Measurements from ENCODE around the gene WFDC11. TPM values are rescaled to one million over a fixed set of nuclear protein-coding genes. Genes with fewer than 3 reads are reported as not detected.
"Not testable (repeated sequence)": the region's sequence is repeated elsewhere in the genome, so short reads cannot be mapped to it uniquely, and the experiment has no call there.

The WFDC11 gene
- total RNA-seq, 1 donor from 2014 or later: not detected

- TF ChIP-seq, protein P1, sequence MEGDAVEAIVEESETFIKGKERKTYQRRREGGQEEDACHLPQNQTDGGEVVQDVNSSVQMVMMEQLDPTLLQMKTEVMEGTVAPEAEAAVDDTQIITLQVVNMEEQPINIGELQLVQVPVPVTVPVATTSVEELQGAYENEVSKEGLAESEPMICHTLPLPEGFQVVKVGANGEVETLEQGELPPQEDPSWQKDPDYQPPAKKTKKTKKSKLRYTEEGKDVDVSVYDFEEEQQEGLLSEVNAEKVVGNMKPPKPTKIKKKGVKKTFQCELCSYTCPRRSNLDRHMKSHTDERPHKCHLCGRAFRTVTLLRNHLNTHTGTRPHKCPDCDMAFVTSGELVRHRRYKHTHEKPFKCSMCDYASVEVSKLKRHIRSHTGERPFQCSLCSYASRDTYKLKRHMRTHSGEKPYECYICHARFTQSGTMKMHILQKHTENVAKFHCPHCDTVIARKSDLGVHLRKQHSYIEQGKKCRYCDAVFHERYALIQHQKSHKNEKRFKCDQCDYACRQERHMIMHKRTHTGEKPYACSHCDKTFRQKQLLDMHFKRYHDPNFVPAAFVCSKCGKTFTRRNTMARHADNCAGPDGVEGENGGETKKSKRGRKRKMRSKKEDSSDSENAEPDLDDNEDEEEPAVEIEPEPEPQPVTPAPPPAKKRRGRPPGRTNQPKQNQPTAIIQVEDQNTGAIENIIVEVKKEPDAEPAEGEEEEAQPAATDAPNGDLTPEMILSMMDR (IDR thresholded peaks at IDR 0.05; ENCODE audit: unreplicated experiment): no peak
- no peaks in the 10 kb centered on the region for H3K4me1 Mint-ChIP-seq
- no peak overlapping the region for H3K4me3 Mint-ChIP-seq
- DNase-seq (ENCODE audit: low spot score in 2 of 2, unreplicated experiment in 2 of 2): no peak
- H3K36me3 Mint-ChIP-seq: no peaks in the 10 kb centered on the region
- peaks cover 3% of the 10 kb centered on the region for H3K9me3 Mint-ChIP-seq
- no peak overlapping the region for H3K27ac Mint-ChIP-seq
- H3K27me3 Mint-ChIP-seq (ENCODE audit: low read depth): peaks cover 5% of the 10 kb centered on the region
Measured at GRCh38 chr20:45647441-45648050, 22.5 kb downstream of the WFDC11 start.

DNA sequence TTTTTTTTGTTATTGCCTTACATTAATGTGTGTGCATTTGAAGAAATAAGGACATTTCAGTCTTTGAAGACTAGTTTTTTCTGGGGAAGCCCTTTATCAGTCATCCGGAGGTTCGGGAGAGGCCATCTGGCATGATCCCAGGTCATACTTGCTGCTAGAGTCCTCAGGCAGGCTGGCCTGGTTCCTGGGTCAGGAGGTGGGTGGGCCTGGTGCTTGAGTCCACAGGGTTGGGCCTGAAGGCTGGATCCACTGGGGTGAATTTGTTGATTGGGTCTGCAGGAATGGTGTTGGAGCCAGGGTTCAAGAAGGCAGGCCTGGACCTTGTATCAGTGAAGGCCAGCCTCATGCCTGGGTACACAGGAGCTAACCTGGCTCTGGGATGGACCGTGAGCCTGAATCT is 23.2 kb downstream of the WFDC11 start:
- Mint-ChIP-seq H3K27me3 (ENCODE audit: low read depth) (no peaks in the 10 kb centered on the region), H3K36me3 (no peaks in the 10 kb centered on the region), H3K27ac (no peak overlapping the region), H3K4me3 (no peak overlapping the region), H3K4me1 (no peaks in the 10 kb centered on the region), H3K9me3 (peaks cover 3% of the 10 kb centered on the region)
- TF ChIP-seq, protein P1 (IDR thresholded peaks at IDR 0.05; ENCODE audit: unreplicated experiment): no peak
- DNase-seq (ENCODE audit: low spot score in 2 of 2, unreplicated experiment in 2 of 2): no peak

DNA sequence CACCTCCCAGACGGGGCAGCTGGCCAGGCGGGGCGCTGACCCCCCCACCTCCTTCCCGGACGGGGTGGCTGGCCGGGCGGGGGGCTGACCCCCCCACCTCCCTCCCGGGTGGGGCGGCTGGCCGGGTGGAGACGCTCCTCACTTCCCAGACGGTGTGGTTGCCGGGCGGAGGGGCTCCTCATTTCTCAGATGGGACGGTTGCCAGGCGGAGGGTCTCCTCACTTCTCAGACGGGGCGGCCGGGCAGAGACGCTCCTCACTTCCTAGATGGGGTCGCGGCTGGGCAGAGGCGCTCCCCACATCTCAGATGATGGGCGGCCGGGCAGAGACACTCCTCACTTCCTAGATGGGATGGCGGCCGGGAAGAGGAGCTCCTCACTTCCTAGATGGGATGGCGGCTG is 24.2 kb downstream of the WFDC11 start:
- H3K9me3 Mint-ChIP-seq; H3K36me3 Mint-ChIP-seq; H3K27ac Mint-ChIP-seq; DNase-seq (ENCODE audit: low spot score in 2 of 2, unreplicated experiment in 2 of 2); H3K4me1 Mint-ChIP-seq; H3K4me3 Mint-ChIP-seq; H3K27me3 Mint-ChIP-seq (ENCODE audit: low read depth): not testable (repeated sequence)

DNA sequence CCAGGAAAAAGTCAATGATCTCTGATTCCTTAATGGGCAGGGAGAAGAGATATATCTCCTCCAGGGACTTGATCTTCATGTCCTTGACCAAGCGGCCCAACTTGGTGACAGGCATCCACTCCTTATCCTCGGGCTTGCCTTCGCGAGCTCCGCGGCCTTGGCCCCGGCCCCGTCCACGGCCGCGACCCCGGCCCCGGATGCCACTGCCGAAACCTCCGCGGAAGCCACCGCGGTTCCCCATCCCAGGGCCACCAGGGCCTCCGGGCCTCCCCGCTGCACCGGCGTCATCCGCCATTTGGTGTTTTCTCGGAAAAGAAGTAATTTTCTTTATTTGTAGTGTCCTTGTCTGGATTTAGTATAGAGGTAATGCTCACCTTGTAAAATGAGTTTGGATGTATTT is 29.0 kb downstream of the WFDC11 start:
- not testable (repeated sequence) for DNase-seq (ENCODE audit: low spot score in 2 of 2, unreplicated experiment in 2 of 2); H3K4me1 Mint-ChIP-seq; H3K27ac Mint-ChIP-seq; H3K4me3 Mint-ChIP-seq; H3K9me3 Mint-ChIP-seq; H3K36me3 Mint-ChIP-seq; H3K27me3 Mint-ChIP-seq (ENCODE audit: low read depth)

- no peak overlapping the region for H3K4me3 Mint-ChIP-seq
- TF ChIP-seq, protein P1 (IDR thresholded peaks at IDR 0.05; ENCODE audit: unreplicated experiment): no peak
- H3K9me3 Mint-ChIP-seq: peaks cover 6% of the 10 kb centered on the region
- H3K27me3 Mint-ChIP-seq (ENCODE audit: low read depth): peaks cover 9% of the 10 kb centered on the region
- no peak overlapping the region for H3K27ac Mint-ChIP-seq
- H3K4me1 Mint-ChIP-seq: no peaks in the 10 kb centered on the region
- no peaks in the 10 kb centered on the region for H3K36me3 Mint-ChIP-seq
- no peak for DNase-seq (ENCODE audit: low spot score in 2 of 2, unreplicated experiment in 2 of 2)
Measured at GRCh38 chr20:45639687-45640086, 30.4 kb downstream of the WFDC11 start.

GRCh38 chr20:45636513-45636912 is 33.5 kb downstream of the WFDC11 start:
- H3K27me3 Mint-ChIP-seq (ENCODE audit: low read depth): peaks cover 20% of the 10 kb centered on the region
- no peak overlapping the region for H3K27ac Mint-ChIP-seq
- TF ChIP-seq, protein P1 (IDR thresholded peaks at IDR 0.05; ENCODE audit: unreplicated experiment): no peak

GRCh38 chr20:45631184-45631583 is 38.9 kb downstream of the WFDC11 start, which contains the start of gene WFDC9:
WFDC9 (minus strand) TSS chr20:45631284; CDS start chr20:45610181, 21,103 bp downstream.
- H3K4me1 Mint-ChIP-seq: no peaks in the 10 kb centered on the region
- H3K36me3 Mint-ChIP-seq: no peaks in the 10 kb centered on the region
- peaks cover 32% of the 10 kb centered on the region for H3K27me3 Mint-ChIP-seq (ENCODE audit: low read depth)
- no peak for DNase-seq (ENCODE audit: low spot score in 2 of 2, unreplicated experiment in 2 of 2)
- H3K9me3 Mint-ChIP-seq: no peaks in the 10 kb centered on the region
- H3K4me3 Mint-ChIP-seq: no peak within 1 kb of the TSS
- TF ChIP-seq, protein P1 (IDR thresholded peaks at IDR 0.05; ENCODE audit: unreplicated experiment): no peak
- H3K27ac Mint-ChIP-seq: no peak within 1 kb of the TSS

More at GRCh38 chr20:45636513-45636912, 33.5 kb downstream of the WFDC11 start:
- Mint-ChIP-seq H3K4me1 (no peaks in the 10 kb centered on the region), H3K4me3 (no peak overlapping the region), H3K36me3 (no peaks in the 10 kb centered on the region), H3K9me3 (peaks cover 6% of the 10 kb centered on the region)
- DNase-seq (ENCODE audit: low spot score in 2 of 2, unreplicated experiment in 2 of 2): no peak

All from mesothelial cell of epicardium (in vitro differentiated cells).